ENCODE measurements around the gene TULP3.
"Not testable (repeated sequence)": the region's sequence is repeated elsewhere in the genome, so short reads cannot be mapped to it uniquely, and the experiment has no call there.

TULP3 gene

GRCh38 chr12:2858334-2858733 is 32.4 kb upstream of the TULP3 start:
- TF ChIP-seq JUND (IDR thresholded peaks at IDR 0.05; ENCODE audit: low read depth): no peak
- in situ Hi-C loops (cut with HindIII; ENCODE audit: low pct_unique_long_range_greater_than_20kb, low sequenced_read_pairs): no loop called here
- DNase-seq (ENCODE audit: low read depth in 1 of 2, low spot score in 1 of 2): no peak

GRCh38 chr12:2858944-2859421 is 31.7 kb upstream of the TULP3 start:
- TF ChIP-seq JUND (IDR thresholded peaks at IDR 0.05; ENCODE audit: low read depth): no peak
- in situ Hi-C loops (cut with HindIII; ENCODE audit: low pct_unique_long_range_greater_than_20kb, low sequenced_read_pairs): no loop called here
- DNase-seq (ENCODE audit: low read depth in 1 of 2, low spot score in 1 of 2): no peak

GRCh38 chr12:2860170-2860569 is 30.5 kb upstream of the TULP3 start:
- in situ Hi-C loops (cut with HindIII; ENCODE audit: low pct_unique_long_range_greater_than_20kb, low sequenced_read_pairs): no loop called here
- no peak for DNase-seq (ENCODE audit: low read depth in 1 of 2, low spot score in 1 of 2)
- no peak for TF ChIP-seq JUND (IDR thresholded peaks at IDR 0.05; ENCODE audit: low read depth)

GRCh38 chr12:2862876-2863275 is 27.8 kb upstream of the TULP3 start:
- in situ Hi-C loops (cut with HindIII; ENCODE audit: low pct_unique_long_range_greater_than_20kb, low sequenced_read_pairs): no loop called here
- TF ChIP-seq JUND (IDR thresholded peaks at IDR 0.05; ENCODE audit: low read depth): no peak
- no peak for DNase-seq (ENCODE audit: low read depth in 1 of 2, low spot score in 1 of 2)

GRCh38 chr12:2863402-2863801 is 27.3 kb upstream of the TULP3 start:
- in situ Hi-C loops (cut with HindIII; ENCODE audit: low pct_unique_long_range_greater_than_20kb, low sequenced_read_pairs): not testable (repeated sequence)

GRCh38 chr12:2864198-2864597 is 26.5 kb upstream of the TULP3 start:
- DNase-seq (ENCODE audit: low read depth in 1 of 2, low spot score in 1 of 2): no peak
- no peak for TF ChIP-seq JUND (IDR thresholded peaks at IDR 0.05; ENCODE audit: low read depth)
- in situ Hi-C loops (cut with HindIII; ENCODE audit: low pct_unique_long_range_greater_than_20kb, low sequenced_read_pairs): no loop called here

More at GRCh38 chr12:2863402-2863801, 27.3 kb upstream of the TULP3 start:
- not testable (repeated sequence) for DNase-seq (ENCODE audit: low read depth in 1 of 2, low spot score in 1 of 2)

GRCh38 chr12:2868986-2869632 is 21.6 kb upstream of the TULP3 start:
- in situ Hi-C loops (cut with HindIII; ENCODE audit: low pct_unique_long_range_greater_than_20kb, low sequenced_read_pairs); DNase-seq (ENCODE audit: low read depth in 1 of 2, low spot score in 1 of 2): not testable (repeated sequence)

GRCh38 chr12:2876431-2877046 is 14.2 kb upstream of the TULP3 start:
- no peak for TF ChIP-seq JUND (IDR thresholded peaks at IDR 0.05; ENCODE audit: low read depth)
- in situ Hi-C loops (cut with HindIII; ENCODE audit: low pct_unique_long_range_greater_than_20kb, low sequenced_read_pairs): no loop called here
- DNase-seq (ENCODE audit: low read depth in 1 of 2, low spot score in 1 of 2): peak in 1 of 2 experiments; percentile 31

GRCh38 chr12:2877047-2877952 is 13.4 kb upstream of the TULP3 start, which contains the start of the genes FOXM1 and RHNO1:
Gene FOXM1 (minus strand): TSS chr12:2877174. CDS start chr12:2874478, 2,696 bp downstream.
Gene RHNO1 (plus strand): TSS chr12:2877223. CDS start chr12:2885367, 8,144 bp downstream.
- TF ChIP-seq JUND (IDR thresholded peaks at IDR 0.05; ENCODE audit: low read depth): no peak
- in situ Hi-C loops (cut with HindIII; ENCODE audit: low pct_unique_long_range_greater_than_20kb, low sequenced_read_pairs): no loop called here
- peak; percentile 90 to 97 for DNase-seq (ENCODE audit: low read depth in 1 of 2, low spot score in 1 of 2)

GRCh38 chr12:2877953-2878732 is 12.5 kb upstream of the TULP3 start:
- TF ChIP-seq JUND (IDR thresholded peaks at IDR 0.05; ENCODE audit: low read depth): no peak
- in situ Hi-C loops (cut with HindIII; ENCODE audit: low pct_unique_long_range_greater_than_20kb, low sequenced_read_pairs): no loop called here
- DNase-seq (ENCODE audit: low read depth in 1 of 2, low spot score in 1 of 2): no peak

GRCh38 chr12:2879853-2880252 is 10.8 kb upstream of the TULP3 start:
- in situ Hi-C loops (cut with HindIII; ENCODE audit: low pct_unique_long_range_greater_than_20kb, low sequenced_read_pairs): no loop called here
- no peak for TF ChIP-seq JUND (IDR thresholded peaks at IDR 0.05; ENCODE audit: low read depth)
- no peak for DNase-seq (ENCODE audit: low read depth in 1 of 2, low spot score in 1 of 2)

GRCh38 chr12:2884810-2885209 is 5.9 kb upstream of the TULP3 start:
- in situ Hi-C loops (cut with HindIII; ENCODE audit: low pct_unique_long_range_greater_than_20kb, low sequenced_read_pairs): no loop called here
- no peak for TF ChIP-seq JUND (IDR thresholded peaks at IDR 0.05; ENCODE audit: low read depth)
- DNase-seq (ENCODE audit: low read depth in 1 of 2, low spot score in 1 of 2): no peak
